Right renal pelvis (tissue), 4 donors: ENCODE measurements around the gene RND3. TPM values are rescaled to one million over a fixed set of nuclear protein-coding genes. Genes with fewer than 3 reads are reported as not detected.

ENCODE experiments used
- DNase-seq, 4 donors: peaks; one replicate each; pipeline ENCODE4 v3.0.0-alpha.2; 2013; ENCODE audit warnings: low read depth in 4 of 4, low spot score in 3 of 4, missing footprints in 1 of 4
- polyA plus RNA-seq, 4 donors: library from polyadenylated mRNA; unstranded; fragments of 120-200 nt; gene quantifications; one replicate each; pipeline ENCODE4 v1.2.1, GENCODE V29; 2013; ENCODE audit not compliant: insufficient read length in 4 of 4

Gene RND3
- polyA plus RNA-seq, 4 donors, result 43.6 to 60.8 (median 52.7) TPM

DNA sequence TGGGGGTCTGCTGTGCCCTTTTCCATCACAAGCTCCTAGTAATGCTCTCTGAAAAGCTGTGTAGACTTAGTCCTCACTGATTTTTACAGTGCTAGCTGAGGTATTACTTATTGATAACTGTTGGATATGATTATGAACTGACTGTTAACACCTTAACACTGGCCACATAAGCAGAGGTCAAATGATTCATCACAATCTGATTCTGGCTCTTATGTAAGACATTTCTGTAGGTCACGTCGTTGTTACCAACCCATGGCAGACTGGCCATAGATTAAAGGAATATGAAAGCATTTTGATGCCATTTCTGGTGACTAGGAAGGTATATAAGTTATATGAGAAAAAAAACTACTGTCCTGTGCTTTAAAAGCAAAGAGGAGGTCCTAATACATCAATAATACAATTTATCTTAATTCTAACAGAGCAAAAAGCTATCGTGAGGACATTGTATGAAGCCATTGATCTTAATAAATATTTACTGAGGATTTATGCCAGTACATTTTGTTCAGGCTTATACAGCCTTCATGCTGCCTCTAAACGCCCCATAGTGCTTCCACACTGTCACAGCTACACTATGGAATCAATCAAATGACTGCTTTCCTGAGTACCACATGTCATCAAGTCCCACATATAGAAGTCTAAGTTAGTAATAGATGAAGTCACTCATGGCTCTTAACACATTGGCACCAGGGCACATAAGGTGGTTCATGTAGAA lies 6.9 kb upstream of the RND3 start:
- DNase-seq, result no peak

DNA sequence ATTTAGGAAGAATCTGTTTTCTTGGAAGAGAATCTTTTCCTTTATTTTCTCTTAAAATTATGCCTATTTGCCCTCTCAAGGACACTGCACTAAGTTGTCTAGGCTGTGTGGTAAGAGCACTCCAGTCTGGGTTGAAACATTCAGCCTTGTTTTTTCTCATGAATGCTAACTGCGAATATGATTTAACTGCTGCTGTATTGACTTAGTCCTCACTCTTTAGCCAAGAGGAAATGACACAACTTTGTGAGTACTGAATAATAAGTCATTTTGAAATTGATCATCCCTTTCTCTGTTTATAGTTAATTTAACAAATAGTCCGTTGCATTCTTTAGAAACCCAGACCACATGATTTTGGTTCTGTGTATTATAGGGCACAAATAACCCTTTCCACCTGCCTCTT lies 4.5 kb upstream of the RND3 start:
- no peak for DNase-seq

DNA sequence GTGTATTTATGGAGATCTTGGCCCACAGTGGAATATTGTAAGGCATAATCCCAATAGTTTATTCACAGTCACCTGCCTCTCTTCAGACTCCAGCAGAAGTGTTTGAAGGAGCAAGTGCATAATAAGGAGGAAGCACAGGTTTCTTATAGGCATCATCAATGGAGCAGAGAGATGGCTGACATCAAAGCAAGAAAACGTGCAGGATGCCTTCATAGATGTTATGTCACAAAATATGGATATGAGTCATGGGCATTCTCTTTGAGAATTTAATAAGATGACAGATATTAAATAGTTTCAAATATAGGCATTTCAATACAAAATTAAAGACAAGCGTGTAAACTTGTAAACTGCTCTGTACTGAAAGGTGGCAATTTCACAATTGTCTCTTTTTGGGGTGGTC lies 4.0 kb upstream of the RND3 start:
- DNase-seq, result no peak

DNA sequence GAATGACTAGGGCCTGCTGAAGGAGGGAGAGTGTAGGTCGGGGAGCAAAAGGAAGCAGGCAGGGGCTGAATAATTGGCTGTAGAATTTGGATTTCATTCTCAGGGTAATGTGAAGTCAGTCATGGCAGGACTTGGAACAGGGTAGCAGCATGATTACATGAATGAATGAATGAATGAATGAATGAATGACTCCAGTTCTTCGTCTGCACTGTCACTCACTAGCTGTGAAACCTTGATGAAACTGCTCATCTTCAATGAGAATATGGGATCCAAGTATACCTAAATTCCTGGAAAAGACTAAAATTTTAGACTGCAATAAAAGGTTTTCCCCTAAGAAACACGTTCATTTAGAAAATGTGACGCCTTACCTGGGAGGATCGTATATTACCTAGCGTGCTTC lies 3.0 kb upstream of the RND3 start:
- no peak for DNase-seq

DNA sequence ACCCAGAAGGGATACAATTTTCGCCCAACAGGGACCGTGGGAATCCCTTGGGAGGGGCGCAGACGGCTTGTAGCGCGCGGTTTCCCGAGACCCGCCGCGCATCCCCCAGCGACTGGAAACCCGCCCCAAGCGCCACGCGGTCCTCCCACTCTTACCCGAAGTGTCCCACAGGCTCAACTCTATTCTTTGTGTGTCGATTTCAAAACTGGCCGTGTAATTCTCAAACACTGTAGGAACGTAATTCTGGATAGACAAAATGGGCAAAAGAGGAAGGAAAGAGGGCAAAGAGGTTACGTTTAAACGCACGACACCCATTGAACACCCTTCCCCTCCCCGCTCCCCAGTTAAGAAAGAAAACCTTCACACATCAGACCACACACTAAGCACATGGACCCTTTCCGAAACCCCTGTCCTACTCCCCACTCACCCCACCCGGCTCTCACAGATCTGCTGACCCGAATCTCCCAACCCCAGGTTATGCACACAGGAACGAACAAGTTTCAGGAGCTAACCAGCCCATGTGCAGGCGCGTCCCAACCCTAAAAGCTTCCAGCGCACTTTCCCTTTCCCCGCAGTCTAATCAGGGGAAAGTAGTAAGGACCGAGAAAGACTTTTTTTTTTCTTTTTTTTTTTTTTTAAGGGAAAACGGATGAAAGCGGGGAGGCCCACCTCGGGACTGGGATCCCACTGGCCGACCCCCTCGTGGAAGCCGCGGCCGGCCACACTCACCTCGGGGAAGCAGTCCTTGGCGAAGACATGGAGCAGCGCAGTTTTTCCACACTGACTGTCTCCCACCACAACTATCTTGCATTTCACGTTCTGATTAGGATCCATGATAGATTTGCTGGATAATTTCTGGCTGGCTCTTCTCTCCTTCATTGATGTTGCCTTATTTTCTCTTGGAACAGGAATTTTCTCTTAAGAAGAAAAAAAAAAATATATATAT lies 655 bp downstream of the RND3 start:
- DNase-seq, result peak in 3 of 4 donors; percentile 38 to 49 (median 38)

DNA sequence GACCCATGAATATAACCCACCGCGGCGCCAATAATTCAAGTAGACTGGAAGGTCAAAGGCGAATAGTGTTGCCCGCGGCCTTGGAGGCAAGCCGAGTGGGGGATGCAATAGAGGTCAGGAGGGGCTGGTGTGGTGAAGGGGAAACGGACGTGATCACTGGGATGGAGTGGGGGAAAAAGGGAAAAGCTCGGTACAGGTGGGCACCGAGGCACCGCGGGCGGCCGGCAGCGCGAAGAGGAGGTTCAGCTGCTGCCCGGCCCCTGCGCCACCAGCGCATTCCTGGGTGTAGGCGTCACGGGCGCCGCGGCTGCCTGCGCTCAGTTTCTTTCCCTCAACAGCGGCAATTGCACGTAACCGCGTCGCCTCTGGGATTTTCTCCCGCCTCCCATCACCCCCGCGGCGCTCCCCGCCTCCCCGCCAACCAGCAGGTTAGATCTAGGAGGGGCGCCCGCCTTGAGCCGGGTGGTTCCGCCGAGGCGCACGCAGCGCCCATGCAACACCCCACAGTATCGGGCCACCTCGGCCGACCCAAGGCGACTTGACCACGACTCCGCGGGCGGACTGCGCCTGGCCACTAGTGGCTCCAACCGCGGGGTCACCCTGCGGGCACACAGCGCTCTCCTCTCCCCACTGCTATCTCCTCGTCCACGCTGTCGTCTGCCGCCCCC lies 1.5 kb downstream of the RND3 start:
- DNase-seq, result peak in 3 of 4 donors; percentile 34 to 58 (median 54)

GRCh38 chr2:150485114-150485870 lies 2.2 kb downstream of the RND3 start:
- DNase-seq, result peak in 3 of 4 donors; percentile 54 to 76 (median 70)

DNA sequence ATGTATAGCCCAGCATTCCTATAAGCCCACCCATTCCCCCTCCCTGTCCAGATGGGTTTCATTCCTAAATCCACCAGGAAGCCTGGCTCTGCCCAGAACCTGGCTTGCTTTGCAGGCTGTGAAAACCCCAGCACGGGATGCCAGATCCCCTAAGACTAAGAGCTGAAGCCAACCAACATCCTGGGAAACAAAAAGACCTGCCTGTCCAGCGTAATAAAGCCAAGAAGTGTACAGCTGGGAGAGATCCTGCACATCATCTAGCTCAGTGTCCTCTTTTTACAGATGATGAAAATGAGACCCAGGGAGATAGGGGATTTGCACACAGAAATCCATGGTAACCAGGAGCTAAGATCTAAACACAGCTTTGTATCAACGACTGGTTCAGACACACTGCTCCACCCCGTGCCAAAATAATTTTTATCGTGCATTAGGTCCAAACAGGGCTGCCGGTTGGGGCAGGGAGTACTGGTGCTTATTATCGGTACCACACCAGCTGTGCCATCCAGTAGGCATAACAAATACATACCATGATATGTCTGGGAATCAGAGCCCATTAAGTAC lies 2.9 kb downstream of the RND3 start:
- no peak for DNase-seq

DNA sequence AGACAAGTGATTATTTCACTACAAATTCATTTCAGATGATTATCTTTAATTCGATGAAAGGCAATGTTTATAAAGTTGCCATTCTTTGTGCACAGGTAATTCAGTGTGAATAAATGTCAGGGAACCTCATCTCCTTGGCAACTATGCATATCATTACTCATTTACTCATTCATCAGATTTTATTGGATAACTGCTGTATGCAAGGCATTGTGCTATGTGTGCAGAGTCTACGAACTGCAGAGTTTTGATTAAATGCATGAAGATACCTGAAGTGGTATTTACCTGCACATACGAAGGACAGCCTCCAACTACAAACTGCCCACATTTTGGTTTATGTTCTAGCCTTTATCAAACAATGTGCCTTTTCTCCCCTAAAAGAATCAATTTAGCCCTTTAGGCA lies 3.5 kb downstream of the RND3 start:
- DNase-seq, result no peak

DNA sequence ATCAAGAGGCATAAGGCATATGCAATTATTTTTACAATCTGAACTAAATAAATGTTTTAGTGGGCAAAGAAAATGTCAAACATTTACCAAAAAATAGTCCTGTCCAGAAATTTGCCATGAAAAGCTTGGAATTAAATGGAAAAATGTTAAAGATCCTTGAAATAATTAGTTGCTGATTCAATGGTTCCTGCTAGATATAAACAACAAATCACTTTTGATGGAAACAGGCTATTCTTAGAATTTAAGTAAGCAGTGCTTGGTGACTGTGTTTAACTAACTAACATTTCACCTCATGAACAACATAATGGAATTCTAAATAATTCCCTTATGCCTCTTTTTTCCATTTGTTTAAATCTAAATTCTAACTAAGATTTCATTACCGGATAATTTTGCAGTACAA lies 3.9 kb downstream of the RND3 start:
- DNase-seq, result no peak

GRCh38 chr2:150482667-150483400 lies 4.6 kb downstream of the RND3 start:
- no peak for DNase-seq

DNA sequence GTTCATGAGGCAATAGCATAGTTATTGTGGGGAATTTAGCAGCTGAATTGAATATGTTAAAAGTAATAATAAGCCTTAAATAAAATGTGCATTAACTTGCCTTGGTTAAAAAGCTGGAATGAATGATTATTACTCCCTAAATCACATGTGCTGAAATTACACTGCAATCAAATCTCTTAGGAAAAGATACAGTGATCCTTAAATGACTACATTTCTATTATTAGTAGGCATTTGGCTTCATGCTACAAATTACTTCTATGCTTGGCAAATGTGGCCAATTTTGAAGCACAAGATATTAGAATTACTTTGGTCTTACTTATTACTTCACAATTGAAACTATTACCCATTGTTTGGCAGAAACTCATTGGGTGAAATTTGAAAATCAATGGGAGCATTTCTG lies 5.4 kb downstream of the RND3 start:
- DNase-seq, result no peak

DNA sequence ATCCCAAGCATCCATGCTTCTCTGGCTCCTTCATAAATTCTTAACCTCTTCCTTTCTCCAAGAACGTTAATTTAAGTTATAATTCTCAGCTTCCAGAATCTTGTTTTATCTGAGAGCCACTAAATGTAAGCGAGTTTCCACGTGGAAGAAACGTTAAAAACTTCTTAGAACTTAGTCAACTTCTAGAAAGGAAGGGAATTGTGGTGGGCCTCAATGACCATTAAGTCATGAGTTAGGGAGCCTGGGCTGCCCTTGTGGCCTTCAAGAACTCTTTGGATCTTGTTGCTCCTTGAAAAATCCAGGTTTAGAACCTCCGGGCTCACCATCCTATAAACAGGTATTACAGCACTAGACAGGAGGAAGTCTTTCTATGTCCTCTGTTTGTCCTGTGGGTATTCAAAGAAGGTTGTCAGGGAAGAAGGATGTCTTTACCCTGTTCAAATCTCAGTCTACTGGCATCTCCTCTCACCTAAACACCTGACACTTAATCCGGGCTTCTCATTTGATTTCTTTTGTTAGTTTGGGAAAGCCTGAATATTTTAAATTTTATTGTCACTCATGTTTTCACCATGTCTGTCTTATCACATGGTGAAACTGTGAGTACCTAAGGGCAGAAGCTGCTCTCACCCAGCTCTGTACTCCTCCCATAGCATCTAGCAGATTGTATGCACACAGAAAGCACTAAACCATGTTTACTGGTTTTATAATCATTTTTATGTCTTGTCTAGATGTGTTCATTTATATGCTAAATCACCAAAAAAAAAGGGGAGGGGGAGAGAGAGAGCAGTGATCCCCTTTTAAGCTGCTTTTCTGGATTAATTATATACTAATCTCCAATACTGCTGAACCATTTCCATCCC lies 6.3 kb downstream of the RND3 start:
- DNase-seq, result no peak

GRCh38 chr2:150480241-150480640 lies 7.2 kb downstream of the RND3 start:
- no peak for DNase-seq

GRCh38 chr2:150479075-150479915 lies 8.2 kb downstream of the RND3 start:
- no peak for DNase-seq

GRCh38 chr2:150478200-150478974 lies 9.1 kb downstream of the RND3 start:
- DNase-seq, result no peak

DNA sequence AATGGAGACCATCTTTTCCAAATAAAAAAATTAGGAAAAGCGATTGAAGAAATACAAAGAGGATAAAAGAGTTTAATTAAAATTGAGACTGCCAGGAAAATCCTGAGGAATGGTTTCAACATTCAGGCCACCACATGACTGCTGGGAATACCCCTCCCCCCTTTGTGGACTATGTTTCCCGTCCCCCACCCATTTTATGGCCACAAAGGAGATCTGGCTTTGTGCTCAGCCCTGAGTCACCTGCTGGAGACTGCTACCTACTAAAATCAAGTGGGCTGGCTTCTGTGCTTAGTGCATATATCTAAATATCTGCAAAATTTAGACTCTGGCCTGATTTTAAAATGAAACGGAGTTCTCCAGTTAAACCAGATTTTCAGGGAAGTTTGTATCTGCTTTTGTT lies 10.1 kb downstream of the RND3 start:
- no peak for DNase-seq
